Measurements from ENCODE around the gene RPL36A.

Gene RPL36A

DNA sequence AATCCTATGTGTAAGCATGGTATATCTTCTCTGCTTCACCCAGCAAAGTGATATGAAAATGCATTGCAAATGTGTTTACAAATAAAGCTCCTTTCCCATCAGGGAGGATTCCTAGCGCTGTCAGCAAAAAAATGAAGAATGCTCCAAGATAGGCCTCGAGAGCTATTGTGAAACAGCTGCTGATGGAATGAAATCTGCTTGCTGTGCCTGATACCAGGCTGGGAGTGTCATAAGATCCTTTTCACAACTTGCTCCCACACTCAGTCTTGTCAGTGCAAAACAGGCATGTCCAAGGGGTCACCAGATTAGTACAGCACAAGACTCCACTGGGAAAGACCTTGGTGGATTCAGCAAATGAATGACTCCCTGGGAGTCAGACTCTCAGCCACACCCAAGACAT lies 51.3 kb downstream of the RPL36A start:
- no peak for DNase-seq (ENCODE audit: low read depth in 2 of 2)
